WTC11 (cell line): ENCODE results near the gene PPARD. TPM values are rescaled to one million over a fixed set of nuclear protein-coding genes. Genes with fewer than 3 reads are reported as not detected.

Experiments
- ATAC-seq: fragments of 200-7000 bp; cut with Tn5 transposase; 2 replicates; pipeline ENCODE4 v1.10.0; 2021; ENCODE audit warnings: mild to moderate bottlenecking, moderate library complexity
- CTCF ChIA-PET: fragments of 300-600 bp; sonication (Branson Sonifier 250); formaldehyde crosslinking; loops from one replicate; lab custom pipeline; 2021; ENCODE audit warnings: antibody characterized with exemption; lab: Charles Lee
- POLR2A ChIA-PET: fragments of 350-600 bp; sonication (Branson Sonifier 250); formaldehyde crosslinking; loops from one replicate; lab custom pipeline; 2021; ENCODE audit warnings: antibody characterized with exemption; lab: Charles Lee
- DNase-seq: peaks from one replicate; pipeline ENCODE4 v3.0.0; 2021; ENCODE audit warnings: low spot score
- H3K27ac Mint-ChIP-seq: 2 replicates; pipeline ENCODE4 v1.8.0; 2021; ENCODE audit warnings: mixed read lengths
- H3K27me3 Mint-ChIP-seq: 2 replicates; pipeline ENCODE4 v1.8.0; 2021; ENCODE audit warnings: low read depth, mild to moderate bottlenecking, moderate library complexity, mixed read lengths
- H3K36me3 Mint-ChIP-seq: 2 replicates; pipeline ENCODE4 v1.8.0; 2021; ENCODE audit warnings: mixed read lengths
- H3K4me1 Mint-ChIP-seq: 2 replicates; pipeline ENCODE4 v1.8.0; 2022; ENCODE audit warnings: mixed read lengths
- H3K4me3 Mint-ChIP-seq: 2 replicates; pipeline ENCODE4 v1.8.0; 2021; ENCODE audit warnings: mild to moderate bottlenecking, moderate library complexity, mixed read lengths
- H3K9me3 Mint-ChIP-seq: 2 replicates; pipeline ENCODE4 v1.8.0; 2021; ENCODE audit warnings: mixed read lengths
- AR ChIP-seq: fragments of 250-450 bp; sonication (Bioruptor Pico); IDR thresholded peaks from 2 replicates; pipeline ENCODE4 v1.9.0; 2021; ENCODE audit warnings: mild to moderate bottlenecking
- ATF1 ChIP-seq: sonication (generic); formaldehyde crosslinking; IDR thresholded peaks from 2 replicates; pipeline ENCODE4 v1.8.1; 2023; ENCODE audit warnings: mild to moderate bottlenecking, moderate library complexity, missing genetic modification reagents
- CTCF ChIP-seq: fragments of 200-600 bp; IDR thresholded peaks from 2 replicates; pipeline ENCODE4 v1.8.0; 2022; ENCODE audit warnings: antibody characterized with exemption
- E2F4 ChIP-seq: sonication (generic); formaldehyde crosslinking; IDR thresholded peaks from 2 replicates; pipeline ENCODE4 v1.8.1; 2022; ENCODE audit warnings: low read depth, mild to moderate bottlenecking, moderate library complexity, missing genetic modification reagents, borderline replicate concordance
- EMX1 ChIP-seq: fragments of 250-450 bp; sonication (Bioruptor Pico); IDR thresholded peaks from 2 replicates; pipeline ENCODE4 v1.8.0; 2021; ENCODE audit warnings: mild to moderate bottlenecking
- ETV6 ChIP-seq: sonication (generic); formaldehyde crosslinking; IDR thresholded peaks from 2 replicates; pipeline ENCODE4 v1.8.1; 2022; ENCODE audit warnings: mild to moderate bottlenecking, missing genetic modification reagents
- FOXK1 ChIP-seq: sonication (generic); formaldehyde crosslinking; IDR thresholded peaks from 2 replicates; pipeline ENCODE4 v1.8.0; 2022; ENCODE audit warnings: mild to moderate bottlenecking, moderate library complexity, missing genetic modification reagents
- GRHL2 ChIP-seq: fragments of 250-450 bp; sonication (Bioruptor Pico); IDR thresholded peaks from 2 replicates; pipeline ENCODE4 v1.8.0; 2022; ENCODE audit warnings: mild to moderate bottlenecking, moderate library complexity; ENCODE audit not compliant: insufficient replicate concordance, severe bottlenecking
- HMGA2 ChIP-seq: fragments of 250-450 bp; sonication (Bioruptor Pico); IDR thresholded peaks from 2 replicates; pipeline ENCODE4 v1.4.0; 2021; ENCODE audit warnings: mild to moderate bottlenecking, moderate library complexity
- IRF2 ChIP-seq: sonication (generic); formaldehyde crosslinking; IDR thresholded peaks from 2 replicates; pipeline ENCODE4 v1.8.0; 2022; ENCODE audit warnings: low read depth, missing genetic modification reagents, borderline replicate concordance
- JUN ChIP-seq: sonication (generic); formaldehyde crosslinking; IDR thresholded peaks from 2 replicates; pipeline ENCODE4 v1.8.0; 2023; ENCODE audit warnings: mild to moderate bottlenecking, missing genetic modification reagents
- NR3C1 ChIP-seq: sonication (generic); formaldehyde crosslinking; conservative IDR thresholded peaks from 2 replicates; pipeline ENCODE4 v1.8.1; 2023; ENCODE audit warnings: low read depth, mild to moderate bottlenecking, missing genetic modification reagents
- OVOL2 ChIP-seq: fragments of 250-450 bp; sonication (Bioruptor Pico); IDR thresholded peaks from 2 replicates; pipeline ENCODE4 v1.9.0; 2021; ENCODE audit warnings: mild to moderate bottlenecking, borderline replicate concordance
- PREB ChIP-seq: sonication (generic); formaldehyde crosslinking; IDR thresholded peaks from 2 replicates; pipeline ENCODE4 v1.8.1; 2022; ENCODE audit warnings: mild to moderate bottlenecking, missing genetic modification reagents, moderate library complexity, borderline replicate concordance
- PRRX2 ChIP-seq: fragments of 250-450 bp; sonication (Bioruptor Pico); IDR thresholded peaks from 2 replicates; pipeline ENCODE4 v1.8.0; 2021; ENCODE audit warnings: mild to moderate bottlenecking
- SMAD4 ChIP-seq: sonication (generic); formaldehyde crosslinking; IDR thresholded peaks from 2 replicates; pipeline ENCODE4 v1.8.0; 2022; ENCODE audit warnings: mild to moderate bottlenecking, missing genetic modification reagents
- SOX15 ChIP-seq: fragments of 250-450 bp; sonication (Bioruptor Pico); IDR thresholded peaks from 2 replicates; pipeline ENCODE4 v1.9.0; 2021; ENCODE audit warnings: mild to moderate bottlenecking
- STAT6 ChIP-seq: sonication (generic); formaldehyde crosslinking; conservative IDR thresholded peaks from 2 replicates; pipeline ENCODE4 v1.8.1; 2023; ENCODE audit warnings: mild to moderate bottlenecking, low read depth, missing genetic modification reagents, moderate library complexity
- TEAD1 ChIP-seq: sonication (generic); formaldehyde crosslinking; IDR thresholded peaks from 2 replicates; pipeline ENCODE4 v1.8.0; 2022; ENCODE audit warnings: mild to moderate bottlenecking, missing genetic modification reagents
- ZBTB43 ChIP-seq: sonication (generic); formaldehyde crosslinking; IDR thresholded peaks from 2 replicates; pipeline ENCODE4 v1.8.1; 2023; ENCODE audit warnings: mild to moderate bottlenecking, missing genetic modification reagents
- ZNF219 ChIP-seq: sonication (generic); formaldehyde crosslinking; IDR thresholded peaks from 2 replicates; pipeline ENCODE4 v1.8.0; 2023; ENCODE audit warnings: missing genetic modification reagents, mild to moderate bottlenecking, borderline replicate concordance
- ZNF263 ChIP-seq: sonication (generic); formaldehyde crosslinking; IDR thresholded peaks from 2 replicates; pipeline ENCODE4 v1.8.1; 2022; ENCODE audit warnings: low read depth, mild to moderate bottlenecking, moderate library complexity, missing genetic modification reagents
- ZNF317 ChIP-seq: sonication (generic); formaldehyde crosslinking; IDR thresholded peaks from 2 replicates; pipeline ENCODE4 v1.8.1; 2023; ENCODE audit warnings: low read depth, mild to moderate bottlenecking, moderate library complexity, missing genetic modification reagents, borderline replicate concordance
- ZNF423 ChIP-seq: fragments of 250-450 bp; sonication (Bioruptor Pico); IDR thresholded peaks from 2 replicates; pipeline ENCODE4 v2.1.2; 2022; ENCODE audit warnings: mild to moderate bottlenecking, moderate library complexity
- total RNA-seq: library from RNA; stranded (reverse); gene quantifications from 3 replicates; pipeline ENCODE4 v1.2.3, GENCODE V29; 2021

PPARD gene
- total RNA-seq, 1 experiment from 2014 or later: 14.7 TPM

- H3K27me3 Mint-ChIP-seq: no peaks in the 10 kb centered on the region
- DNase-seq (no peak), ATAC-seq (no peak)
- no peaks in the 10 kb centered on the region for H3K36me3 Mint-ChIP-seq
- H3K27ac Mint-ChIP-seq: no peak overlapping the region
- TF ChIP-seq ZNF317 (CRISPR knock-in tag) (no peak), SOX15 (no peak), AR (CRISPR knock-in tag) (no peak), GRHL2 (no peak), ETV6 (CRISPR knock-in tag) (no peak), ZBTB43 (no peak), HMGA2 (CRISPR knock-in tag) (no peak), FOXK1 (CRISPR knock-in tag) (no peak), NR3C1 (CRISPR knock-in tag) (no peak), TEAD1 (CRISPR knock-in tag) (no peak)
- POLR2A ChIA-PET: interaction anchor here (0.6 kb wide), 1 partner anchor 410 kb away, joined by 4 read pairs; no protein-coding TSS in a partner anchor
- H3K9me3 Mint-ChIP-seq: no peaks in the 10 kb centered on the region
- H3K4me1 Mint-ChIP-seq: peaks cover 21% of the 10 kb centered on the region
- no peak overlapping the region for H3K4me3 Mint-ChIP-seq
- CTCF ChIA-PET: interaction anchor here (0.8 to 1.4 kb wide), 4 partner anchors 13 to 148 kb away, joined by 3 to 8 read pairs (median 4); partner anchors contain the start of genes FANCE and PPARD
These were observed 38.1 kb upstream of the PPARD start for GRCh38 chr6:35304299-35304698.

- Mint-ChIP-seq H3K4me1 (peaks cover 13% of the 10 kb centered on the region), H3K36me3 (no peaks in the 10 kb centered on the region), H3K9me3 (no peaks in the 10 kb centered on the region), H3K27ac (no peak overlapping the region), H3K4me3 (no peak overlapping the region), H3K27me3 (no peaks in the 10 kb centered on the region)
- POLR2A ChIA-PET: no interaction called here
- ATAC-seq (peak; percentile 38; the same call in 1 of the 2 replicates), DNase-seq (no peak)
- CTCF ChIA-PET: interaction anchor here (0.7 to 1.5 kb wide), 9 partner anchors 12 to 258 kb away, joined by 3 to 8 read pairs (median 4); partner anchors contain the start of genes FANCE and PPARD
- TF ChIP-seq STAT6 (CRISPR knock-in tag) (no peak), SMAD4 (CRISPR knock-in tag) (no peak), CTCF (no peak), OVOL2 (no peak), IRF2 (no peak), EMX1 (CRISPR knock-in tag) (no peak), ZNF423 (CRISPR knock-in tag) (no peak), ZNF219 (CRISPR knock-in tag) (no peak), ATF1 (CRISPR knock-in tag) (no peak), PREB (CRISPR knock-in tag) (no peak), E2F4 (CRISPR knock-in tag) (no peak), PRRX2 (no peak), ZNF263 (no peak), JUN (CRISPR knock-in tag) (no peak)
These were observed 37.2 kb upstream of the PPARD start for GRCh38 chr6:35305117-35305516.
